GM11168 (cell line): ENCODE results near the gene ART1.

ENCODE experiments used
- in situ Hi-C: fragments of 300-500 bp; cut with MboI; formaldehyde crosslinking; loops from one replicate; pipeline ENCODE4 v1.12.0; 2022; ENCODE audit warnings: low sequenced_read_pairs; ENCODE audit not compliant: unreplicated experiment

ART1 gene

GRCh38 chr11:3709977-3710376 lies 65.0 kb downstream of the ART1 start:
- in situ Hi-C loops = no loop called here

- in situ Hi-C loops = no loop called here
These were observed 65.7 kb downstream of the ART1 start for GRCh38 chr11:3710485-3711259.

- in situ Hi-C loops = no loop called here
These were observed 67.3 kb downstream of the ART1 start for GRCh38 chr11:3712274-3712673.
